Germinal center (tissue), 1 donor: ENCODE measurements around the gene IL26.
"Not testable (repeated sequence)": the region's sequence is repeated elsewhere in the genome, so short reads cannot be mapped to it uniquely, and the experiment has no call there.

Source experiments
- DNase-seq: peaks from one replicate; pipeline ENCODE4 v3.0.0; 2012; ENCODE audit warnings: mixed read lengths, low spot score

IL26 gene

DNA sequence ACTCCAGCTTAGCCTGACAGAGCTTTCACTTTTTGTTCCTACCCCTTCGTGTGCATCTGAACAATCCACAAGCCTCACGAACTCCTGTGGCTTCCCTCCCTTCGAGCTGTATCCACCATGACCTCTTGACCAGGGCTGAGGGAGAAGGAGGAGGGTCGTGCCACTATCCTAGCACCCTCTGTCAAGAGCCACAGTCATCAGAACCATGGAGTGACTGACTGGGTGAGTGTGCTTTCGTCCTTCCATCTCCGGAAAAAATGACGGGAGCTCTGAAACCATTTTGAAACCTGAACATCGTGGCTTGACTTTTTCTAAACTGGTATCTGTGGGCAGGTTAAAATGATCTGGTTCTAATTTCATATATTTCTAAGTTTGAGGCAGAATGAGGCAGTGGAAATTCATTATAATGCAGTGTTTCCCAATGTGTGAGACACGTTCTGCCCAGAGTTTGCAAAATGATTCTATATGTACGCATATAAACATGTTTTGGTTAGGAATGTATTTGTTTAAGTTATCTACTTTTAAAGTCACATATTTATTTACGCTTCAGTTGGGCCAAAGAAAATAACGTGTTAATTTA lies 27.0 kb downstream of the IL26 start:
- DNase-seq = no peak

DNA sequence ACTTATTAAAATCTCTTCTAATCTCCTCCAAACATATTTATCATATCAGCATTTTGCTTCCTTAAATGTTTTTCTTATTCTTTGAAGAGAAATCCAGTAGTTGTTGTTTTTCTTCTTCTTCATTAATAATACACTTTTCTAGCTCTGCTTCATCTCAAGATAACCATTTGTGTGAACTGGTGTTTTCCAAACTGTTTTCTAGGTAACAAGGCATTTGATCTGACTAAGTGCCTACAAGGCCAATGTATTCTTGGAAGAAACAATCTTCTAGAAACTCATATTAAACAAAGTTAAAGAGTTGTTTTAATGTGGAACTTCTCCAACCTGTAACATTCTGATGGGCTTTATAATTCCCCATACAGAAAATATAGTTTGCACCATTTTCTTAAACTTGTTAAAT lies 35.3 kb downstream of the IL26 start:
- no peak for DNase-seq

DNA sequence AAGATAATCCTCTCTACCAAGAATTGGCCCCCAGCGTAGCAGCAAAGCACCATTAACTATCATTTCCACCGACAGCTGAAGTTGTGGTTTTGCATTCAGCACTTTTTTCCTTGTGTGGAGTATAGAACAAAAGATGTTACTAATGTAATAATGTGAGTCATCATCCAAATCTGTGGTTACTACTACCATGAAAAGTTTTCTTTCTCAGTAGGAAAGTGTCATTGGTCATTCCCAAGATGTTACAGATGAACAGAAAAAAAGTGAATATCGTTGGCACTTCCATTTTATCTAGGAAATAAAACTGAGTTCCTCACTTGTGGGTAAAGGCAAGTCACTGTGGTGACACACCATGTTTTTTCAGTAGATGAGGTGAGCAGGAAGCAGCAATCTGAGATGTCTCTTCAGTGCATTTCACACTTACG lies 35.8 kb downstream of the IL26 start:
- DNase-seq = no peak

DNA sequence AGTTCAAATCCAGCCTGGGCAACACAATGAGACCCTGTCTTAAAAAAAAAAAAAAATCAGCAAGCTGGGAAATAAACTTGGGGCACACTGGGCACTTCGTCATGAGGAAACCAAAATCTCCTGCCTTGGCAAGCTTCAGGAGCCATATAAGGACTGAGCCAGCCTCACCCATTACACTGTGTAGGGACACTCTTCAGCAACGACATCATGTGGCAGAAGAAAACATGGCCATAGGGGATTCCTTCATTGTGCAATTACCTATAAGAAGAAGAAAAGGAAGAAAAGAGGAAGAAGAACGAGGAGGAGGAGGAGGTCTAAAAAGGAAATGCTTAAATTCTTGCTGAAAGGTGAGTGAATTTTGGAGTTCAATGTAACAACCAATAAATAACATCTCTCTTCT lies 40.0 kb downstream of the IL26 start:
- DNase-seq = no peak

DNA sequence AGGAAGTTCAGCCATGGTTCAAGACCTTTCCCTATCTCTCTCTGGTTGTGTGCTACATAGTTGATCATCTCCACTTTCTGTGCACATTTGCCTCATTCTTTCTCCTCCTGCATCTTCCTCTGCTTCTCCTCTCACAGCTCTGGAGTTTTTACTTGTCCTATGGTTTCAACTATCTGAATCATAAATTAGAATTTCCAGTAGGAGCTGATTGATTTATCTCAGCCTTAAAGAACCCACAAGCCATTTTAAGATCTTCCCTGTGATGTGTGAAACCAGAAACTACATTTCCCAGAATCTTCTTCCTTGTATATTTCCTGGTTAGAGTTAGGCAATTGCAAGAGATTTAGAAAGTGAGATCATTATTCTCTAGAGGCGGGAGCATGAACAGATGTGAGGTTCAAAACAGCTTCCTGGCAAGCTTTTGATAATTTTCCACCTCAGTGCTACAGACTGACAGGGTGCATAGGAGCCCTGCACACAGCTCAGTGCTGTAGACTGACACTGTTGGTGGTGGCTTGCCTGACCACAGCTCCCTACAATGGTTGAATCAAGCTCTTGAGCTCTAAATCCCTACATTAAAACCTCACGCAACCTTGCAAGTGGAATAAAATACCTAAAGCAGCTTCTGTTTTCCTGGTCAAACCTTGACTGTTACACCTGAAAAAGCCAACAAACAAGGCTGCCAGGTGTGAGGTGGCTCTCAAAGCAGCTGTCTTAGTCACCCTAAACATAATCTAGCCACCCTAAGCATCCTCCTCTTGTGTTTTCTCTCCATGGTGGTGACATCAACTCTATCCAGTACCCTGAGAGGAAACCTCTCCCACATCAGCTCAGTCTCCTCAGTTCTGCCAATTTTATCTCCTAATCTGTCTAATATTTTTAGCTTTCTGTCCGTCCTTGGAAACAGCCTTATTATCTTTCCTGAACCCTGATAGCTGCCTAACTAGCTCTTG lies 44.5 kb downstream of the IL26 start:
- no peak for DNase-seq

DNA sequence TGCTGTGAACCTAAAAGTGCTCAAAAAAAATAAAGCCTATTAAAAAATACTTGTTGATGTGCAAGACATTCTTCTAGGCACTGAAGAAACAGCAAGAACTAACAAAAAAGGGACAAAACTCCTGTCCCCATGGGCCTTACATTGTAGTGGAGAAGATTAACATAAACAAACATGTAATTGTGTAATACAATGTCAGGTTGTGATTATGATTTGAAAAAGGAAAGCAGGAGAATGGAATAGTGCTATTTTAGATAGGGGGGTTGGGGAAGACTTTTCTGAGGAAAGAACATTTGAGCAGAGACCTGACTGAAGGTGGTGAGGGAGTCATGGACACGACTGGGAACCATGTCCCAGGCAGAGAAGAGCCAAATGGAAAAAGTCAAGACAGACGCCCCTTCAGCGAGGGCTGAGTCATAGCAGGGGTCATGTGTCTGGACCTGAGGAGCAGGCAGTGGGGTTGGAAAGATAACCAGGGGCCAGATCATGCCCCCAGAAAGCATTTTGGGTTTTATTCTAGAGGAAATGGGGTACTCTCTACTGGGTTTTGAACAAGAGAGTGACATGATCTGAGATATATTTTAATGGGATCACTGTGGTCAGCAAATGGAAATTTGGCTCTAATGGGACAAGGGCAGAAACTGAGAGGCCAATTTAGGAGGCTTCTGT lies 46.7 kb downstream of the IL26 start:
- no peak for DNase-seq

DNA sequence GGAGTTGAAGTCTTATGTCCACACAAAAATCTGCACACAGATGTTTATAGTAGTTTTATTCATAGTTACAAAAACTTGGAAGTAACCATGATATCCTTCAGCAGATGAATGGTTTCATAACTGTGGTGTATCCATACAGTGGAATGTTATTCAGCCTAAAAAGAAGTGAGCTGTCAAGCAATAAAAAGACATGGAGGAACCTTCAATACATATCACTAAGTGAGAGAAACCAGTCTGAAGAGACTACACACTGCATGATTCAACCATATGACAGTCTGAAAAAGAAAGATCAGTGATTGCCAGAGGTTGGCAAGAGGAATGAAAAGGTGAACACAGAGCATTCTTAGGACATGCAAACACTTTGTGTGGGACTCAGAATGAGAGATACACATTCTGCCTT lies 47.4 kb downstream of the IL26 start:
- DNase-seq = no peak

DNA sequence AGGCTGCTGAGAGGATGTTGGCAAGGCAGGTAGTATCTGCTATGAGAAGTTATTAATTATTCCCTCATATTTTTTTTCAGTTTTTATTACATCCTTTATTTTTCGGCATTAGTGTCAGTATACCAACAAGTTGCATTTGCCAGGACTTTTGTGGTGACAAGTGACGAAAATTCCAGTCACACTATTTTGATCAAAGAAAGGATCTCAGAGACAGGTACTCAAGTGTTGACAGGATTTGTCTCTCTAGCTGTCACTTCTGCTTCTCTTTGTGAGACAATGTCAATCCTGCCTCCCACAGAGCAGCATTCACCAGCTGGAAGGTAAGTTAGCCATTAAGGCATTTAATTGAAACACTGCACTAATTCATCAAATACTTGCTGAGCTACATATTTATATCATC lies 48.0 kb downstream of the IL26 start:
- no peak for DNase-seq

DNA sequence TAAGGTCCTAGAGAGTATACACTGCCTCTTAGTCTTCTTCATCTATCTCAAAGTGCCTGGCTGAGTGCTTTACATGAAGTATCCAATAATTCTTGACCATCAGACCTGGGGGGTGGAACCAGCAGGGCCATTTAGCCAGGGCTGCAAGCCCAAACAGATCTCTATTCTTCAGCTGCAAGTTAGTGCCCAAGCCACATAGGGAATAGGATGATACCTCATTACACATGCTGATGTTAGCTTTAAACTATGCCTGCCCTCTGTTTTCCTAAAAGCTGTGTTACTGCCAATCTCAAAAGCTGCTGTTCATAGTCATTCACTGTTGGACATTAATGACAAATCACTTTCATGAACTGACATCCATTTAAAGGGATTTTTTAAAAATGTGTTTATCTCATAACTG lies 49.4 kb downstream of the IL26 start:
- no peak for DNase-seq

DNA sequence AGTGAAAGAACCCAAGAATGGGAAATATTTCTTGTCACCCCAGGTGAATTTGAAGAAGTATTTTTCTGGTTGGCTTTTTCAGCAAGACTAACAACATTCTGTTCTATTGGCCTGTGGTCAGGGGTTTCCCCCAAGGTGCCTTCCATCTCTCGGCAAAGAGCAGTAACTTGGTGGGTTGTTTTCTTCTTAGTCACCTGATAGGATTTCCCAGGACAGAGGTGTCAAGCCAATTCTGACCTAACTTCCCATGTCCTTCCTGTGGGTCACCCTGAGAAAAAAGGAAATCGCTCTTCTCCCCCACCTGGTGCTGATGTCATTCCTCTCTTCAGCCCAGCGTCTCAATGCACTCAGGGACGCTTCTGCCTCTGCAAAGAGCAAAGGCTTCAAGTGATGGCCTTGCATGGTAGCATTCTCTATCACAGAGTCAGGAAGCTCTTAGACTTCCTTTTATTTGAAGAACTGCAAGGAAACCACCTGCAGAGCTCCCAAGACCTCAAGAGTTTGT lies 50.0 kb downstream of the IL26 start:
- peak; percentile 19 for DNase-seq

DNA sequence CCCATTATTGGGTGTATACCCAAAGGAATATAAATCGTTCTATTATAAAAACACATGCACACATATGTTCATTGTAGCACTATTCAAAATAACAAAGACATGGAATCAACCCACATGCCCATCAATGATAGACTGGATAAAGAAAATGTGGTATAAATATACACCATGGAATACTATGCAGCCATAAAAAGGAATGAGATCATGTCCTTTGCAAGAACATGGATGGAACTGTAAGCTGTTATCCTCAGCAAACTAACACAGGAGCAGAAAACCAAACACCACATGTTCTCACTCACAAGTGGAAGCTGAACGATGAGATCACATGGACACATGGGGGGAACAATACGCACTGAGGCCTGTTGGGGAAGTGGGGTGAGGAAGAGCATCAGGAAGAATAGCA lies 50.8 kb downstream of the IL26 start:
- not testable (repeated sequence) for DNase-seq

DNA sequence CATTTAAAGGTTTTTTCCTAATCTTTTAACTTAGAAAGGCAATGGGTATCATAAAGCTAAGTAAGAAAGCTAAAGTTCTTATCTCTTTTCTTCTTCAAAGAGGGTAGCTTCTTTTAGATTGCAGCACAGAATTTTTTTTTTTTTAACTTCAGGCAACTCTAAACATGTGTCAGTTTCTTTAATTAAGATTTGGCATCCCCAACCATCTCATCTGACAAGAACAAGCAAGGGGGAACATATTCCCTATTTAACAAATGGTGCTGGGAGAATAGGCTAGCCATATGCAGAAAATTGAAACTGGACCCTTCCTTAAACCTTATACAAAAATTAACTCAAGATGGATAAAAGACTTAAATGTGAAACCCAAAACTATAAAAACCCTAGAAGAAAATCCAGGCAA lies 51.8 kb downstream of the IL26 start:
- no peak for DNase-seq

DNA sequence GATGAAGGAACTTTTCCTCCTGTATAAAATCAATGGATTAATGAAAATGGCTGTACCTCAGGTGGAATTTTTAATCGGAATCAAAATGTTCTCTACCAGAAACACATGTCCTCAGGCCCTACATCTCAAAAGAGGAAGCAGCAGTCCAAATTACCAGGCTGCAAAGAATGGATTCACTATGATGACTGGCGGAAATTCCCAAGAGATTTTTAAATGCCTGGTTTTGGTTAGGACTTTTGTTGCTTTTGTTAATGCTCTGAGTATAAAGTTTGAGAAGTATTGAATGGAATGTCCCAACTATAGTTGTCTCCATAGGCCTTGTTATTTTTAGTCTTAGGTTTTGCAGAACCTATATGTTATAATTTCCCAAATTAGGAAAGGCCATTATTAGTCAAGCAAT lies 54.9 kb downstream of the IL26 start:
- DNase-seq = no peak

DNA sequence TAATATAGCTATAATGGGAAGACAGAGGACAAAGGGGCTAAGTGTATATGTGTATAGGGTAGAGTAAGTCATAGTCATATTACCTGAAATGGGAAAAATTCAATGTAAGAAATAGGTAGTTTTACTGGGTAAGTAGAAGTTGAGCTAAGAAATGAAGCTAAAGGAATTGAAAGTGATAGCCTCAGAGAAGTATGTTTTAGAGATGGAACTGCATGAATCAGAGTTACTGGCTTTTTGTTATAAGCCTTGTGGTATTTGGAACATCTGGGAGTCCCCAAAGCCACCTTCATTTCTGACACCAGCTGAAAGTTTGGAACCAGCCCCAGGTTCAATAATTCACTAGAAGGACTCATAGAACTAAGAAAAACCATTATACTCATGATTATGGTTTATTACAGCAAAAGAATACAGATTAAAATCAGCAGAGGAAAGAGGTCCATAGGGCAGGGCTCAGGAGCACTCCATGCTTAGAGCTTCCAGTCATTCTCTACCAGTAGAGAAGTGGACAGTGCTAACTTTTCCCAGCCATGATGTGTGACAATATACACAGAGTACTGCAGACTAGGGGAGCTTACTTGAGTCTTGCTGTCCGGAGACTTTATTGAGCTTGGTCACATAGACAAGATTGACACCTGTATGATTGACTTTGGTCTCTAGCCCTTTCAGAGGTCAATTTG lies 56.3 kb downstream of the IL26 start:
- DNase-seq = no peak

DNA sequence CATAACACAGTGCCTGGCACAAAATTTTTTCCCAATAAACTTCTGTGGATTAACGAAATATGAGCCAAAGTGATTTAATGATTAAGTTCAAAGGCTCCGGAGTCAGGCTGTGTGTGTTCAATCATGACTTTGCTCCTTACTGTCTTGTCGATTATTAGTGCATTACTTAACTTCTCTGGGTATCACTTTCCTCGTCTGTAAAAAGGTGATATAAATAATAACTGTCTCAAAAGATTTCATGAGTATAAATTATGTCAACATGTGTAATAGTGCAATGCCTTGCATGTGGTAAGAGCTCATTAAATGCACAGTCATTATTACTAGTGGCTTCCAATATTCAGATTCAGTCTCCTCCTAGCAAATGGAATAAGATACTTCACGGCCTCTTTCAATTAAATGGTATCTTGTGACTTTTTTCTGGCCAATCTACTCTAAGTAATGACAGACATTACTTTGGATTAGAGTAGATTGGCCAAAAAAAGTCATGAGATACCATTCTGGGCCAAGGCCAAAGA lies 59.2 kb downstream of the IL26 start:
- DNase-seq = no peak

DNA sequence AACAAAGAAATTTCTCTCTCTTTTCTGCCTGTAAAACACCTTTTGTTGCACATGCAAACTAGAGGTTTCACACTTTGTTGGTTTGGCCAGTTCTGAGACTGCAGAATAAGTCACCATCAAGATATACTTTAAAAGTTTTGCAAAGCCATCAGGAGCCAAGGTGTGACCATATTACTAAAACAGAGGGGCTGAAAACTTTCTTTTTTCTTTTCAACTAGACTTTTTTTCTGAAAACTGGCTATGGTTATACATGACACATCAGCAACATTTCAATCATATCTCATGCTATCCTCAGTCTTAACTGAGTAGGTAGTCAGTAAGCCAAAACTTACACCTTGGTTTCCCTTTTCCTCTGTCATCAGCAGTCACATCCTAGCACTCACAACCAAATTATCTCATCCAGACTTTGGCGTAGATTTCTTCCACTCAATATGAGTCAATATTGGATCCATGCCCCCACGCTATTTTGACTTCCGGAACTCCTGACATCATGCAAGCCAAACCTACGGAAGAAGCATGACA lies 62.0 kb downstream of the IL26 start:
- DNase-seq = no peak

DNA sequence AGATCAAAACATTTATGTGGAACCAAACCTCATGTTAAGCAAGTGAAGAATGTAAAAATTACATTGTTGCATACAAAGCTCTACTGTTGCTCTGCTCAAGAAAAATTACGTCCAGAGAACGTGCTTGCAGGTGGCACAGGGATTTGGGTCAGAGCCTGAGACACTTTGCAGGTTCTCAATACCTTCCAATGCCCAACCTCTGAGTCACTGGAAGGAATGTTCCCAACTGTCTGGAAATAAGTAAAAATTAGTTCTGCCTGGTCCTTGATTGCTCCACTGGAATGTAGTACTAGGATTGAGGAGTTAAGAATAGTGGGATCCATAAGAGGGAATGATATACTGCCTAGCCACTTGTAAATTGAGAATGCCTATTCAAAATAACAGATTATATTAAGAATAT lies 63.2 kb downstream of the IL26 start:
- DNase-seq = no peak

DNA sequence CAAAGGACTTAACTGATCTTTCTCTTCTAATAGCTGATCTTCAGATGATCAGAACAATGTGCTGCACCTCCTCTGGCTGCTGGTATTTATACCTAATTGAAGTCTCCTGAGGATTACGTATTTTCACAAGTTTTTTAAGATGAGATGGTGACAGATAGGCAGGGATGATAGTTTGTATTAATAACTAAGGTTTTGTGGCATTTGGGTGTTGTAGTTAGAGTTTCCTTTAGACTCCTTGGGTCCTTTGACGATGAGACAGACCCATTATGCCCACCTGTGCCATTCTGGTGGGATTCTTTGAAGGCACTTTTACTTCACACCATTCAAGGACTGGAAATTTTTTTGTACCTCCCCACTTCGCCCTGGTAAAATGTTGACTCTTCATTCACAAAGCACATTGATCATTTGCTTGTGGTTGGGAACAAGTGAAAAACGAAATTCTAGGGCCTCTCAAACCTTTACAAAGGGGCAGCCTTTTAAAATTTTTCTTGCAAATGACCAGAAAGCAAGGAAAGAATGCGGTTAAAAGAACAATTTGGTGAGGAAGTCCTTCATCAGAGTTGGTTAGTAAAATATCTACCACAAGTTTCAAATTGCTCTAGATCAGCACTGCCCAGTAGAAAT lies 65.8 kb downstream of the IL26 start, which contains the start of gene IFNG:
Gene IFNG, minus strand, starts transcription at position 60 of the 624 bp plus-strand sequence. CDS start 125 bp downstream, outside the sequence.
- DNase-seq = no peak

DNA sequence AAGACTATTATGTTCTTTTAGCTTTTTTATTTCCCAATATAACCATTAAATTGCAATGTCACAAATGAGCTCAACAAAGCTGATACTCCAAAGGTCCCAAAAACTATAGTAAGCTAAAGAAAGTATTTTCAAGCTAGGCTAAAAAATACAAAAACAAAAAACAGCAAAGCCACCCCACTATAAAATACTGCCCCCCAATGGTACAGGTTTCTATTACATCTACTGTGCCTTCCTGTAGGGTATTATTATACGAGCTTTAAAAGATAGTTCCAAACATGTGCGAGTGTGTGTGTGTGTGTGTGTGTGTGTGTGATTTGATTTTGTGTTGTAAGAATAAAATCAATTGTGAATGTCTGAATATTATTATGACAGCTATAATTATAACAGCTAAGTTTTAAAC lies 67.2 kb downstream of the IL26 start:
- peak; percentile 24 for DNase-seq

DNA sequence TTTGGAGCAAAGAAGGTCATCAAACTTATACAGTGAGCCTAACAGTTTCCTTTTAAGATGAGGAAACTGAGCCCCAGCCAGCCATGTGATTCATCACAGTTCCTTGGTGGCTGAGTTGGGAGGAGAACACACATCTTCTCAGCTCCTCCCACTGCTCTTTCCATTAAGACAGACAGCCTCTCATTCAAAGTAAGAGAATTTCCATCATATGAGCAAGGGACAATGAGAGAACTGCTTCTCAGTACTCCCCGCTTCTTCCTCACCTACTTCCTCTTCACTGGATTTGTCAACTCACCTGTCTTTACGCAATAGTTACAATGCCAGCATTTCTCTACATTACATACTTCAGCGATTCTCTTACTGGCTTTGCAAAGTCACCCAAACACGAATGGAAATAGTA lies 68.2 kb downstream of the IL26 start:
- no peak for DNase-seq

DNA sequence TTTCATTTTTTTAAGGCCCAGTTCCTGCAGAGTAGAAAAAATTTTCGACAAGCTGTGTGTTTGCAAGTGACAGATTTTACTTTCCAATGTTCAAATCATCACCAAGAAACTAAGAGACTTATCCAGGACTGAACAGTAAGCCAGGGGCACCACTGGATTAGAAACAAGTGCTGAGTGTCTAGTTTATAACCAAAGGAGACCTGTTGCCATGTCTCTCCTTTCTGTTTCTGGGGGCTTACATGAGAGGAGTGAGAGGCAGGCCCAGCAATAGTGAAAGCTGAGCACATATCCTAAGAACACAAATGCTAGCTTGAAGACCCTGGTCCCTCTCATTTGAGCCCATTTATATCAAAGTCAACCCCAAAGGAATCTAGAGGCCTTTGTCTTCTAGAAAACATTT lies 69.0 kb downstream of the IL26 start:
- no peak for DNase-seq
